Neural crest cell (in vitro differentiated cells): Measurements from ENCODE around the gene CXorf65. TPM values are rescaled to one million over a fixed set of nuclear protein-coding genes. Genes with fewer than 3 reads are reported as not detected.

ENCODE experiments used
- DNase-seq: peaks from one replicate; pipeline ENCODE4 v3.0.0; 2021; ENCODE audit warnings: low read depth, mixed read lengths, low spot score
- H3K27ac Mint-ChIP-seq: one replicate; pipeline ENCODE4 v1.8.0; 2021; ENCODE audit warnings: mild to moderate bottlenecking, mixed read lengths; ENCODE audit not compliant: unreplicated experiment
- H3K27me3 Mint-ChIP-seq: 2 replicates; pipeline ENCODE4 v1.8.0; 2021; ENCODE audit warnings: low read depth, mild to moderate bottlenecking, mixed read lengths
- H3K36me3 Mint-ChIP-seq: 2 replicates; pipeline ENCODE4 v1.8.0; 2021; ENCODE audit warnings: low read depth, mild to moderate bottlenecking, mixed read lengths
- H3K4me1 Mint-ChIP-seq: 2 replicates; pipeline ENCODE4 v1.8.0; 2021; ENCODE audit warnings: mixed read lengths
- H3K4me3 Mint-ChIP-seq: one replicate; pipeline ENCODE4 v1.8.0; 2021; ENCODE audit warnings: mild to moderate bottlenecking, mixed read lengths
- H3K9me3 Mint-ChIP-seq: 2 replicates; pipeline ENCODE4 v1.8.0; 2021; ENCODE audit warnings: mixed read lengths
- total RNA-seq: library from RNA; stranded (reverse); gene quantifications from 2 replicates; pipeline ENCODE4 v1.2.1, GENCODE V29; 2021
- TF ChIP-seq, protein P1 (sequence below): fragments of 200-600 bp; sonication (generic); conservative IDR thresholded peaks from 2 replicates; pipeline ENCODE4 v1.5.0; 2021; ENCODE audit warnings: antibody characterized with exemption, mild to moderate bottlenecking

CXorf65 gene
- total RNA-seq, 1 donor from 2014 or later, result not detected

DNA sequence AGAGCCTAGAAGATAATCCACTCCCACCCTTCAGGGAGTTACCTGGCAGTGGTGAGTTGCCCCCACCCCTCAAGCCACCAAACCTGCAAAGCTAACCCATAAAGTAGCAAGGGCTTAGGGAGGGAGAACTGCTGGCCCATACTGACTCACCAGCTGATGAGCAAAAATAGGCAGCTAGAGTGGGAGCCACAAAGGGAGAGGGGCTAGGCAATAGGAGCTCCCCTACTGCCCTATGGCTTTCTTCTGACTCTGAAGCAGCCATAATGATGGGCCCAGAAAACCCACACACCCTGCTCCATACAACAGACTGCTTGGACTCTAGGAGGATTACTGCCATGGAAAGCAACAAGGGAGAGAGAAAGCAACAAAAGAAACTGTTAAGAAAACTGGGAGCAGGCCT, 46.4 kb downstream of the CXorf65 start:
- no peak for DNase-seq
- Mint-ChIP-seq H3K27me3 (no peaks in the 10 kb centered on the region), H3K4me3 (no peak overlapping the region), H3K9me3 (no peaks in the 10 kb centered on the region), H3K27ac (no peak overlapping the region), H3K4me1 (no peaks in the 10 kb centered on the region), H3K36me3 (peaks cover 11% of the 10 kb centered on the region)
- TF ChIP-seq, protein P1, sequence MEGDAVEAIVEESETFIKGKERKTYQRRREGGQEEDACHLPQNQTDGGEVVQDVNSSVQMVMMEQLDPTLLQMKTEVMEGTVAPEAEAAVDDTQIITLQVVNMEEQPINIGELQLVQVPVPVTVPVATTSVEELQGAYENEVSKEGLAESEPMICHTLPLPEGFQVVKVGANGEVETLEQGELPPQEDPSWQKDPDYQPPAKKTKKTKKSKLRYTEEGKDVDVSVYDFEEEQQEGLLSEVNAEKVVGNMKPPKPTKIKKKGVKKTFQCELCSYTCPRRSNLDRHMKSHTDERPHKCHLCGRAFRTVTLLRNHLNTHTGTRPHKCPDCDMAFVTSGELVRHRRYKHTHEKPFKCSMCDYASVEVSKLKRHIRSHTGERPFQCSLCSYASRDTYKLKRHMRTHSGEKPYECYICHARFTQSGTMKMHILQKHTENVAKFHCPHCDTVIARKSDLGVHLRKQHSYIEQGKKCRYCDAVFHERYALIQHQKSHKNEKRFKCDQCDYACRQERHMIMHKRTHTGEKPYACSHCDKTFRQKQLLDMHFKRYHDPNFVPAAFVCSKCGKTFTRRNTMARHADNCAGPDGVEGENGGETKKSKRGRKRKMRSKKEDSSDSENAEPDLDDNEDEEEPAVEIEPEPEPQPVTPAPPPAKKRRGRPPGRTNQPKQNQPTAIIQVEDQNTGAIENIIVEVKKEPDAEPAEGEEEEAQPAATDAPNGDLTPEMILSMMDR, result no peak

- H3K27ac Mint-ChIP-seq, result no peak overlapping the region
- no peak overlapping the region for H3K4me3 Mint-ChIP-seq
- TF ChIP-seq, protein P1, result no peak
- peaks cover 14% of the 10 kb centered on the region for H3K36me3 Mint-ChIP-seq
- DNase-seq, result no peak
- H3K27me3 Mint-ChIP-seq, result no peaks in the 10 kb centered on the region
- H3K9me3 Mint-ChIP-seq, result no peaks in the 10 kb centered on the region
- no peaks in the 10 kb centered on the region for H3K4me1 Mint-ChIP-seq
Measured at GRCh38 chrX:71057848-71058530, 48.6 kb downstream of the CXorf65 start.

- no peak for DNase-seq
- TF ChIP-seq, protein P1, result no peak
- H3K27me3 Mint-ChIP-seq, result no peaks in the 10 kb centered on the region
- no peak overlapping the region for H3K4me3 Mint-ChIP-seq
- no peaks in the 10 kb centered on the region for H3K9me3 Mint-ChIP-seq
- H3K27ac Mint-ChIP-seq, result no peak overlapping the region
- H3K36me3 Mint-ChIP-seq, result peaks cover 10% of the 10 kb centered on the region
- no peaks in the 10 kb centered on the region for H3K4me1 Mint-ChIP-seq
Measured at GRCh38 chrX:71056867-71057266, 49.7 kb downstream of the CXorf65 start.

Other genes with a start within 250 kb of the CXorf65 start
- gene TEX11, start 198.0 kb downstream of the CXorf65 start, total RNA-seq, result not detected in 2 replicates
- 14.0 and 14.8 TPM in 2 replicates for gene SLC7A3, start 175.6 kb downstream of the CXorf65 start, total RNA-seq
- 77.5 and 78.3 TPM in 2 replicates for gene SNX12, start 38.4 kb downstream of the CXorf65 start, total RNA-seq
- gene FOXO4, start 10.9 kb downstream of the CXorf65 start, total RNA-seq, result 10.1 and 12.0 TPM in 2 replicates
- not detected in 2 replicates for gene IL2RG, start 4.8 kb upstream of the CXorf65 start, total RNA-seq
- gene MED12, start 11.9 kb upstream of the CXorf65 start, total RNA-seq, result 72.5 and 76.3 TPM in 2 replicates
- 29.5 and 31.5 TPM in 2 replicates for gene NLGN3, start 38.1 kb upstream of the CXorf65 start, total RNA-seq
- 12.3 and 12.4 TPM in 2 replicates for gene GJB1, start 116.5 kb upstream of the CXorf65 start, total RNA-seq
- 85.2 and 87.1 TPM in 2 replicates for gene ZMYM3, start 147.4 kb upstream of the CXorf65 start, total RNA-seq
- 990 and 1,032 TPM in 2 replicates for gene NONO, start 176.9 kb upstream of the CXorf65 start, total RNA-seq
- 7.1 and 10.2 TPM in 2 replicates for gene ITGB1BP2, start 195.0 kb upstream of the CXorf65 start, total RNA-seq